ENCODE results near the gene MIA2. TPM values are rescaled to one million over a fixed set of nuclear protein-coding genes. Genes with fewer than 3 reads are reported as not detected.

The MIA2 gene
- total RNA-seq, 1 donor from 2014 or later: 41.2 TPM

DNA sequence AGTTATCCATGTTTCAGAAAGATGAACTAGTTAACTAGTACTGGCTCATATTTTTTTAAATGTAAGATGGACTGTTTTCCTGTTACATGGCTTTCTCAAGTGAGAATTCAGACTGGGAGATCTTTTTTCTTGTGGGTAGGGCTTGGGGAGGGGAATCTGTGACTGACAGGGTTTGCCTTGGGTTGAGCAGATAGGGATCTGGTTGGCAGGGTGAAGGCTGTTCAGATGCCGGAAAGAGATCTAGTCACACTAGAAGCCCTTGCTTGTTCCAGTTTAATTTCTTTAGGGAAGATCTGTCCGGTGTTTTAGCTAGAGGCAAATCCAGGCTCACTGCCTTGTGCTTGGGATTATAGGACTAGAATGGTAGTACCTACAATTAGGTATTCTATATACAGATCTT is 135.3 kb downstream of the MIA2 start:
- no peak for DNase-seq (ENCODE audit: low read depth)

DNA sequence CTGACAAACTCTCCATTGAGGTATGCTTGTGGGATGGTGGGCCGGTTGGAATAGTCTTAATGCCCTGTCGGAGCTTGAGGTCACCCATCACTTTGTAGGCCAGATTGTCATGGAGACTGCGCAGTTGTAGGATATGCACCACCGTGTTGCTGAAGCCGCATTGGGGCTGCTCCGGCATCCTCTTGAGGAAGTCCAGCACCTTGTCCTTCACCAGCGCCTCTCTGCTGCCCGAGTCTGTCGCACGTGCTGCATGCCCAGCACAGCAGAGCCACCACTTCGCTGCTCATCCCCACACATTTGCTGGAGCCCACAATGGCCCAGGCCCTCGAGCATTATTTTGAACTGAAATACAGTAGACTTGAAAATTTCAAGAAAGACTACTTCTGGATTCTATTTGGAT is 136.7 kb downstream of the MIA2 start:
- DNase-seq (ENCODE audit: low read depth): no peak
- H3K36me3 ChIP-seq (ENCODE audit: control insufficient read depth, insufficient read depth, low read length): no peaks in the 10 kb centered on the region
- no peak for TF ChIP-seq CTCF (IDR thresholded peaks at IDR 0.05; ENCODE audit: insufficient read depth, low read length, poor library complexity, severe bottlenecking)
- no peak overlapping the region for H3K4me3 ChIP-seq (ENCODE audit: low read depth, low read length)
- H3K27me3 ChIP-seq (ENCODE audit: control insufficient read depth, insufficient read depth, low read length): no peaks in the 10 kb centered on the region

More for the DNA sequence above, 135.3 kb downstream of the MIA2 start:
- Histone ChIP-seq H3K27me3 (ENCODE audit: control insufficient read depth, insufficient read depth, low read length) (no peaks in the 10 kb centered on the region), H3K36me3 (ENCODE audit: control insufficient read depth, insufficient read depth, low read length) (no peaks in the 10 kb centered on the region), H3K4me3 (ENCODE audit: low read depth, low read length) (no peak overlapping the region)
- TF ChIP-seq CTCF (IDR thresholded peaks at IDR 0.05; ENCODE audit: insufficient read depth, low read length, poor library complexity, severe bottlenecking): no peak

DNA sequence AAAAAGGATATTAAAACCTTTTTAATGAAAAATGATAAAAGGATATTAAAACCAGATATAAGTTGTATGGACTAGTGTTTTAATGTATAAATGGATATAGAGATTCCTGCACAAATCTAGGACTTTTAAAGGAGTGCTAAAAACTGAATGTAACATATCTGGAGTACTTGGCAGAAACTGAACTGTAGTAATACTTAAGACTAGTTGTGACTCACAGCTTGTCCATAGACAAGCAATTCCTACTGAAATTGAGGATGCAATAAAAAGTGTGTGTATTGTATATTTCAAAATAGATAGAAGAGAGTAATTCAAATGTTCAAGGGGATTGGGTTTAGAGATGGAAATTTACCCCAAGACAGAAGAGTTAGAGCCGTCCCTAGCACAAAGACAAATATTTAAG is 138.9 kb downstream of the MIA2 start:
- TF ChIP-seq CTCF (IDR thresholded peaks at IDR 0.05; ENCODE audit: insufficient read depth, low read length, poor library complexity, severe bottlenecking): no peak
- Histone ChIP-seq H3K4me3 (ENCODE audit: low read depth, low read length) (no peak overlapping the region), H3K36me3 (ENCODE audit: control insufficient read depth, insufficient read depth, low read length) (no peaks in the 10 kb centered on the region), H3K27me3 (ENCODE audit: control insufficient read depth, insufficient read depth, low read length) (no peaks in the 10 kb centered on the region)
- no peak for DNase-seq (ENCODE audit: low read depth)

DNA sequence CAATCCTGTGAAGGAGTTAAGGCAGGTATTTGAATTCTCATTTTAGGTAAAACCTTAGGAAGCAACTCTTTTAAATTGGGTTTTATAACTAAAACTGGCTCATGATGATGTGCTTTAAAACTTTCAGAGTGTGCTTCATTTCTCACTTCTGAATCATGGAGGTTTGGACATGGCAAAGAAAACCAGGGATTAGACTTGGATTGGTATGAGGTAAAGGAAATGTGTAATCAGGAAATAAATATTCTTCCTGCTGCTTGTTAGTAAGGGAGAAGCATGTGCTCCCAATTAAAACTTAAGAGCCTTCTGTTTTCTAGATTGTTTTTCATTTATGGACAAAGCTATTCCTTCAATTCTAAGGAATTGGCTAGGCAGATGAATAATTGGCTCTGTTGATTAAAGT is 141.1 kb downstream of the MIA2 start:
- TF ChIP-seq CTCF (IDR thresholded peaks at IDR 0.05; ENCODE audit: insufficient read depth, low read length, poor library complexity, severe bottlenecking): no peak
- Histone ChIP-seq H3K36me3 (ENCODE audit: control insufficient read depth, insufficient read depth, low read length) (no peaks in the 10 kb centered on the region), H3K27me3 (ENCODE audit: control insufficient read depth, insufficient read depth, low read length) (no peaks in the 10 kb centered on the region), H3K4me3 (ENCODE audit: low read depth, low read length) (no peak overlapping the region)
- DNase-seq (ENCODE audit: low read depth): no peak

- no peaks in the 10 kb centered on the region for H3K36me3 ChIP-seq (ENCODE audit: control insufficient read depth, insufficient read depth, low read length)
- no peak for TF ChIP-seq CTCF (IDR thresholded peaks at IDR 0.05; ENCODE audit: insufficient read depth, low read length, poor library complexity, severe bottlenecking)
- no peak for DNase-seq (ENCODE audit: low read depth)
- H3K4me3 ChIP-seq (ENCODE audit: low read depth, low read length): no peak overlapping the region
- H3K27me3 ChIP-seq (ENCODE audit: control insufficient read depth, insufficient read depth, low read length): no peaks in the 10 kb centered on the region
These were observed 143.1 kb downstream of the MIA2 start for GRCh38 chr14:39376667-39377403.

DNA sequence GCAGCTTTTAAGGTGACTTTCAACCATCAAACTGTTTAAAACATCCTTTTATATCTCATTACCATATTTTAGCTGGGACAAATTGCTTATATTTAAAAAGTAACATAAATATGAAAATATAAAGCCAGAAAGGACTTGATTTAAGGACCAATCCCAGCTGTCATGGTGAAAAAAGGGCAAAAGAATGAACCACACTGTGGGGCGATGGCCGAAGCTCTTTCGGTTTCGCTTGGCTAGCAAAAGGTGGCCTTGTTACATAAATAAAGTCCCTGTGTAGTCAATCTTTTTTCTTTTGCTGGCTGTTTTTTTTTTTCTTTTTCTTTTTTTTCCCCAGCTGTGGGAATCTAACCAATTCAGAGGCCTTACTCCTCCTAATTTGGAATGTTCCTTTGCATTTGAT is 147.7 kb downstream of the MIA2 start:
- H3K4me3 ChIP-seq (ENCODE audit: low read depth, low read length): no peak overlapping the region
- DNase-seq (ENCODE audit: low read depth): no peak

More for the DNA sequence above, 147.7 kb downstream of the MIA2 start:
- TF ChIP-seq CTCF (IDR thresholded peaks at IDR 0.05; ENCODE audit: insufficient read depth, low read length, poor library complexity, severe bottlenecking): no peak
- no peaks in the 10 kb centered on the region for H3K36me3 ChIP-seq (ENCODE audit: control insufficient read depth, insufficient read depth, low read length)
- no peaks in the 10 kb centered on the region for H3K27me3 ChIP-seq (ENCODE audit: control insufficient read depth, insufficient read depth, low read length)
